HG03025 (cell line): ENCODE measurements around the gene EML4.
"Not testable (repeated sequence)": the region's sequence is repeated elsewhere in the genome, so short reads cannot be mapped to it uniquely, and the experiment has no call there.

ENCODE experiments used
- ATAC-seq: cut with Tn5 transposase; IDR thresholded peaks from one replicate; pipeline ENCODE4 v1.9.1; 2021; ENCODE audit warnings: mild to moderate bottlenecking, moderate library complexity; ENCODE audit not compliant: unreplicated experiment, low FRiP score

EML4 gene

DNA sequence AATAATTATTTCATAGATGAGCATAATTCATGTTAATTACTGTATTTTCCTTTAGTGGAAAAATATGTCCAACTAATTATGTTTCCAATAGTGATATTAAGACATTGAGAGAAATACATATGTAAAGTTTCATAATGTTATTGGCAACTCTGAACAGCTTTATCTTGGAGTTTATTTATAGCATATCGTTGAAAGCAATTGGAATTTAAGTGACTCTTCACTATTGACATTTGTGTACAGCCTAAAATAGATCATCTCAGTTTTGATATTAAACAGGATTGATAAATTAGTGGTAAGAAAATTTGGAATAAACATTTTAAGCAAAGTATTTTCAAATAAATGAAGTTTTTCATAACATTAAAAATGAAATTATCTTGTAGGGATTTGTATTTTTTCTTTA is 79.7 kb downstream of the EML4 start:
- no peak for ATAC-seq

- ATAC-seq, result no peak
These were observed 80.1 kb downstream of the EML4 start for GRCh38 chr2:42249284-42249683.

DNA sequence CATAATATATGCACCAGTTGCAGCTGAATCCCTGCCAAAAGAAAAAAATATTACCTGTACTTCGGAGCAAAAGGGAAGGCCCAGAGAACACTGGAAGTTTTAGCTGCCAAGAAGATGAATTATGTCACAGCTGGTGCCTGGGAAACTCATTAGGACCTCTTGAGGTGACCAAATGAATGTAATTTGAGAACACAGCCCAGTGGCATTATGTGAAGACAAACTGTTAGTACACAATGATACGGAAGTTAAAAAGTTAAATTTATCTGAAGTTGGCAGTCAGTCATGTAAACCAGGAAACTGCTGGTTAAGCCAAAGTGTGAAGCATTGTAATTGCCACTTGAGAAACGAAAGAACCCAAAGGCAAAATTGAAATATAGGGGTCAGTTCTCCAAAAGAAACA is 80.7 kb downstream of the EML4 start:
- ATAC-seq, result no peak

DNA sequence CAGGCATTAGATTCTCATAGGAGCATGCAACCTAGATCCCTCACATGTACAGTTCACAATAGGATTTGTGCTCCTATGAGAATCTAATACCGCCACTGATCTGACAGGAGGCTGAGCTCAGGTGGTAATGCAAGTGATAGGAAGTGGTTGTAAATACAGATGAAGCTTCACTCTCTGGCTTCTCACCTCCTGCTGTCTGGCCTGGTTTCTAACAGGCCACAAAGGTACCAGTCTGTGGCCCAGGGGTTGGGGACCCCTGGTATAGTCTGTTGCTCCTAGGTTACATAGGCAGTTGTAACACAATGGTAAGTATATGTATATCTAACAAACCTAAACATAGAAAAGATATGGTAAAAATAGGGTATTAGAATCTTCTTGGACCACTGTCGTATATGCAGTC is 81.8 kb downstream of the EML4 start:
- no peak for ATAC-seq

- no peak for ATAC-seq
These were observed 83.3 kb downstream of the EML4 start for GRCh38 chr2:42252464-42252863.

GRCh38 chr2:42254186-42254895 is 85.2 kb downstream of the EML4 start:
- ATAC-seq, result no peak

- peak; percentile 67 for ATAC-seq
These were observed 87.4 kb downstream of the EML4 start for GRCh38 chr2:42256505-42256904.

GRCh38 chr2:42261518-42262195 is 92.5 kb downstream of the EML4 start:
- ATAC-seq, result no peak

GRCh38 chr2:42266236-42266635 is 97.1 kb downstream of the EML4 start:
- ATAC-seq, result no peak

GRCh38 chr2:42267530-42267929 is 98.4 kb downstream of the EML4 start:
- no peak for ATAC-seq

DNA sequence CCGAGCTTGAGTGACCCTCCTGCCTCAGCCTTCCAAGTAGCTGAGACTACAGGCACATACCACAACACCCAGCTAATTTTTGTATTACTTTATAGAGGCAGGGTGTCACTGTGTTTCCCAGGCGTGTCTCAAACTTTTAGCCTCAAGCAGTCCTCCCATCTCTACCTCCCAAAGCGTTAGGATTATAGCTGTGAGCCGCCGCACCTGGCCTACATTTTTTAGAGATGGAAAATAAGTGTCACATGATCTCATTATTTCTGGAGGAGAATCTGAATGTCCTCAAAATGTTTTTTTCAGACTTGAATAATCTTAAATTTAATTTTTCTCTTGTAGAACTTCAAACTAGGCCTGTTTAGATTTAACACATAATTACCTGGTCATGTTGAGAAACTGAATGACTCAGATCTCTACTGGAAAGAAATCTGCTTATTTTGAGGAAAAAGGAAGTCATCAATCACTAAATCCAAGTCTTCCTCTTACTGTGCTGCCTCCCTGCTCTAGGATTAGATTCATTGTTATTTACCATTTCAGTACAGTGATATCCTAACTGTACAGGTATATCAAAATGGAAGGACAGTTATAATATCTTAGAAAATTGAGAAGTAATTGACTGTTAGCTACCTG is 99.5 kb downstream of the EML4 start:
- no peak for ATAC-seq

GRCh38 chr2:42270757-42271156 is 101.6 kb downstream of the EML4 start:
- ATAC-seq, result no peak

- not testable (repeated sequence) for ATAC-seq
These were observed 102.1 kb downstream of the EML4 start for GRCh38 chr2:42271246-42271645.

DNA sequence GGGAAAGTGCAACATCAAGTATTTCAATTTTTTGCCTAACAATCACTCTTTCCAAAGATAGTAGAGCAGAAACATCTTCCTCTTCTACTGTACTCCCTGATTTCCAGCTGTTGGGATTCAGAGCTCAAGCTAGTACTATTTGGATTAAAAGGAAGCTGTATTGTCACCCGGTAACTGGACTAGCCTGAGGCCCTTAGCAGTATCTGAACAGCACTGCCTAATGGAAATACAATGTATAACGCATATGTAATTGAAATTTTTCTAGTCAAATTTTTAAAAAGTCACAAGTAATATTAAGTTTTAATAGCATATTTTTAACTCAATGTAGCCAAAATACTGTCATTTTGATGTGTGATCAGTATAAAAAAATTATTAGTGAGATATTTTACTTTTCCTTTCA is 105.7 kb downstream of the EML4 start:
- ATAC-seq, result no peak

GRCh38 chr2:42281416-42282081 is 112.4 kb downstream of the EML4 start:
- no peak for ATAC-seq

DNA sequence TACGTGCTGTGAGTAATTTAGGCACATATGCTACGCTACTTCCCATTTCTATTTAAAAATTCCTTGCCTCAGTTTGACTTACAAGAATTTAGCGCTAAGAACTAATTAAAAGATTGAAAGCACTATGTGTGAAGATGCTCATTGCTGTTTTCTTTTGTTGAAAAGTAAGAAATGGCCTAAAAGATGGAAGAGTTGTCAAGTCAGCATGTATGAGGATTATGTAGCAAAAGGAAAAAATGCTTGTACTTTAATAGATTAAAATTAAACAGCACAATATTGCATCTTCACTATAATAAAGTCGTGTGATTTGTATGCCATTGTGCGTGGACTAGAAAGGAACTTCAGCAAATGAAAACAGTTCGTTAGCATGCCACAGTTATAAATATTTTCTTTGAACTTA is 114.9 kb downstream of the EML4 start:
- no peak for ATAC-seq

DNA sequence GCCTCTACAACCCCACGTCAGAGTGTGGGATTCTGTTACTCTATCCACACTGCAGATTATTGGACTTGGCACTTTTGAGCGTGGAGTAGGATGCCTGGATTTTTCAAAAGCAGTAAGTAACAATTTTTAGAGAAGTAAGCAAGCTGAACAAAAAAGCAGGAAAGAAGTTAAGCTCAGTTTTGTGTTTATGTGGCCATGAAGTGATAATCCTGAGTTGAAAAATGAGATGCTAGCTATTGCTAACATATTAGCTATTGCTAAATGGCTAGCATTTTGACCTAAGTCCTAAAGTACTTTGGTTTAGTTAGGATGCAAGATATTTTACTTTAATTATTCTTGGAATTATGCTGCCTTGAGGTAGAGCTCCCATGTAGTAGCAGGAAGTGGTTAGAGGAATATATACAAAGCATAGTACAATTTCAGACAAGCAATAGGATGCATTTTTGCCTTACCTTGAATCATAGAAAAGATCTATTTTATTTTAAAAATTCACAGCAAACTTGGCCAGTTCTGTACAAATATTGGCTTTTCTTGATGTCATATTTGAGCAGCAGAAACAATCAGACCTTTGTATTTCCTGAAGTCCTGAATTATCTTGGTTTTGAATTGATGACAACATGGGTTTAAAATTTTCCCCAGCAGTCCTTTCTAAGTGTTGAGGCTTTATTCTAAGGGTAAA is 117.3 kb downstream of the EML4 start:
- ATAC-seq, result no peak

GRCh38 chr2:42288811-42289210 is 119.7 kb downstream of the EML4 start:
- ATAC-seq, result no peak

DNA sequence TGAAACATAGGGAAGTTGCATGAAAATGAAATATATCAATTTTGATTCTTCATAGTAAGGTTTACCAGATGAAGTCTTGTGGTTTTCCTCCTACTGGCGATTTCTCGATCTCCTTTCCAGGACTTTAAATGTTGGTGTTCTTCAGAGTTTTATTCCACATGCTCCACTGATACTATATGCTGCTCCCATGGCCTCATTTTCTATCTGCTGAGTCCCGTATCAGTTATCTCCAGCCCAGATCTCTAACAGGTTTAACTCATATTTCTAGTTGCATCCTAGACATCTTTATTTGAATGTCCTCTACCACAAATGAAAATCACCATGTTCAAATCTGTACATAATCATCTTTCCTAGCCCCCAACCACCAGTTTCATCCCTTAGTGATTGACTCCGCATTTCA is 120.1 kb downstream of the EML4 start:
- ATAC-seq, result no peak

DNA sequence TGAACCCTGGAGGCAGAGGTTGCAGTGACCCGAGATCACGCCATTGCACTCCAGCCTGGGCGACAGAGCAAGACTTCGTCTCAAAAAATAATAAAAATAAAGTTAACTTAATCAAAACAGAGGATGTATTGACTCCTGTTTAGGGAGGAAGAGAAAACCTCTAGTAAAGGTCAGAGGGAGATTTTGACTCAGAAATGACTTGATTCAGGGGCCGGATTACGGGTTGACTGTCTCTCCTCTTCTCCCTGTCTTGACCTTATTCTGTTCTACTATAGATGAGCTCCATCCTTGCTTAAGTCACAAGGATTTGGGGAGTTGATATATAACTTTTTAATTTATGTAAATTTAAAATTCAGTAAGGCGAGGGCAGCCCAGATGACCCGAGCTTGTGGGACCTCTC is 120.9 kb downstream of the EML4 start:
- no peak for ATAC-seq

DNA sequence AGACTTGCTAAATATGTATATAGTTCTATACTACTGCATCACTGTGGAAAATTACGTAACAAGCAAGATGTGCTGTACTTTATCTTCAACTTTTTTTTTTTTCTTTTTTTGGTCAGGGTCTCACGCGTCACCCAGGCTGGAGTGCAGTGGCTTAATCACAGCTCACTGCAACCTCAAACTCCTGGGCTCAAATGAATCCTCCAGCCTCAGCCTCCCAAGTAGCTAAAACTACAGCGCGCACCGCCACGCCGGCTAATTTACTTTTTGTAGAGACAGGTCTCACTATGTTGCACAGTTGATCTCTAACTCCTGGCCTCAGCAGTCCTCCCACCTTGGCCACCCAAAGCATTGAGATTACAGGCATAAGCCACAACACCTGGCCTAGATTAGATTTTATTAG is 123.9 kb downstream of the EML4 start:
- no peak for ATAC-seq
